Upper lobe of left lung (tissue), 4 donors: Measurements from ENCODE around the gene STK25.

Experiments used
- EP300 ChIP-seq, 4 donors: sonication (generic); formaldehyde crosslinking; IDR thresholded peaks; one replicate each; pipeline ENCODE4 v1.5.1; 2017; ENCODE audit warnings: antibody characterized with exemption in 4 of 4, control low read depth in 2 of 4
- POLR2A ChIP-seq, 4 donors: fragments of 450-650 bp; IDR thresholded peaks; one replicate each; pipeline ENCODE4 v1.5.1; 2016 to 2017; ENCODE audit warnings: antibody characterized with exemption in 4 of 4, mild to moderate bottlenecking in 2 of 4
- TF ChIP-seq, protein P1 (sequence below), 6 experiments: fragments of 450-650 bp in 4 of 6; fragments of 200-600 bp in 2 of 6; sonication (generic) in 2 of 6; IDR thresholded peaks; one replicate each; pipeline ENCODE4 v1.5.1; 2016 to 2019; ENCODE audit warnings: antibody characterized with exemption in 6 of 6

DNA sequence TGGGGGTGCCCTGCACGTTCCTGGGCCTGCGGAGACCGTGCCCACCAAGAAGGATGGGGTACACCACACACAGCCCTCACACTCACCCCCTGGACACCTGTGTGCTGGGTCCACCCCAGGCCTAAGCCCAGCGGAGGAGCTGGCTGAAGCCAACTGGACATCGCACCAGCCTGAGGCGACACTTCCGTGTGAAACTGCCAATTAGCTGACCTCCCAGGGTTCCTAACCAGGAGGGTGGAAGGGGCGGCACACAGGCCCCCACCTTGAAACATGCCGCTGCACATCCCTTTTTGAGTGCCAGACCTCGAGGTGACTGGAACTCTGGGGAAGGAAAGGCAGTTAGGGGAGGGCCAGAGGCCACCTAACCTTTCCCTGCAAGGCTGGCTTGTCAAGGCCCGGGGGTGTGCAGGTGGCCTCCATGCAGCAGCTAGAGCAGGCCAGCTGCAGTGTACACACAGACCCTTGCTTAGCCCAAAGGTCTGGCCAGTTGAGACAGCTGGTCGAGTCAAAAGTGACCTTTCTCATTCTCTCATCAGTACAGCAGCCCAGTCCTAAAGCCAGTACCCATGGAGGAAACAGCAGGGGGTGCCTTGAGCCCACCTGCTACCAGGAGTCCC, 4.5 kb downstream of the STK25 start:
- TF ChIP-seq POLR2A (IDR thresholded peaks at IDR 0.05) (no peak), EP300 (IDR thresholded peaks at IDR 0.05) (no peak)
- TF ChIP-seq, protein P1, sequence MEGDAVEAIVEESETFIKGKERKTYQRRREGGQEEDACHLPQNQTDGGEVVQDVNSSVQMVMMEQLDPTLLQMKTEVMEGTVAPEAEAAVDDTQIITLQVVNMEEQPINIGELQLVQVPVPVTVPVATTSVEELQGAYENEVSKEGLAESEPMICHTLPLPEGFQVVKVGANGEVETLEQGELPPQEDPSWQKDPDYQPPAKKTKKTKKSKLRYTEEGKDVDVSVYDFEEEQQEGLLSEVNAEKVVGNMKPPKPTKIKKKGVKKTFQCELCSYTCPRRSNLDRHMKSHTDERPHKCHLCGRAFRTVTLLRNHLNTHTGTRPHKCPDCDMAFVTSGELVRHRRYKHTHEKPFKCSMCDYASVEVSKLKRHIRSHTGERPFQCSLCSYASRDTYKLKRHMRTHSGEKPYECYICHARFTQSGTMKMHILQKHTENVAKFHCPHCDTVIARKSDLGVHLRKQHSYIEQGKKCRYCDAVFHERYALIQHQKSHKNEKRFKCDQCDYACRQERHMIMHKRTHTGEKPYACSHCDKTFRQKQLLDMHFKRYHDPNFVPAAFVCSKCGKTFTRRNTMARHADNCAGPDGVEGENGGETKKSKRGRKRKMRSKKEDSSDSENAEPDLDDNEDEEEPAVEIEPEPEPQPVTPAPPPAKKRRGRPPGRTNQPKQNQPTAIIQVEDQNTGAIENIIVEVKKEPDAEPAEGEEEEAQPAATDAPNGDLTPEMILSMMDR (IDR thresholded peaks at IDR 0.05) = no peak
